HepG2 (cell line): Measurements from ENCODE around the gene VEZF1. TPM values are rescaled to one million over a fixed set of nuclear protein-coding genes. Genes with fewer than 3 reads are reported as not detected.

Experiments used
- CEBPG ChIP-seq: IDR thresholded peaks from 2 replicates; pipeline ENCODE4 v1.6.1; 2016
- ELF1 ChIP-seq: sonication (generic); formaldehyde crosslinking; IDR thresholded peaks from 2 replicates; pipeline ENCODE4 v1.4.0; 2020; ENCODE audit warnings: missing genetic modification reagents
- NFKB2 ChIP-seq: sonication (generic); formaldehyde crosslinking; IDR thresholded peaks from 2 replicates; pipeline ENCODE4 v1.4.0; 2020; ENCODE audit warnings: missing genetic modification reagents, borderline replicate concordance
- SP4 ChIP-seq: sonication (generic); formaldehyde crosslinking; IDR thresholded peaks from 2 replicates; pipeline ENCODE4 v1.8.1; 2023; ENCODE audit warnings: mild to moderate bottlenecking, missing genetic modification reagents
- ZFP36 ChIP-seq: fragments of 150-350 bp; IDR thresholded peaks from 2 replicates; pipeline ENCODE4 v1.6.1; 2018; ENCODE audit warnings: borderline replicate concordance, low read length, low read depth; ENCODE audit not compliant: partially characterized antibody
- ZNF496 ChIP-seq: sonication (generic); formaldehyde crosslinking; IDR thresholded peaks from 2 replicates; pipeline ENCODE4 v1.8.1; 2023; ENCODE audit warnings: mild to moderate bottlenecking, moderate library complexity, missing genetic modification reagents; ENCODE audit not compliant: insufficient replicate concordance
- ZNF556 ChIP-seq: sonication (generic); formaldehyde crosslinking; IDR thresholded peaks from 2 replicates; pipeline ENCODE4 v1.4.0; 2020; ENCODE audit warnings: mild to moderate bottlenecking, missing genetic modification reagents, borderline replicate concordance
- polyA plus RNA-seq, 8 experiments: library from polyadenylated mRNA; depleted of rRNA in 3 of 8; stranded (reverse) in 7 of 8; unstranded in 1 of 8; fragments of >200 nt; fragmentation: Illumina TruSeq in 4 of 8; extraction: Trizol in 4 of 8; gene quantifications; 2 replicates each; pipeline versions ENCODE4 v1.2.1 to v1.2.3, GENCODE V29; 2011 to 2016; ENCODE audit warnings: low read depth in 4 of 8, missing spikeins in 1 of 8, mixed read lengths in 1 of 8; ENCODE audit not compliant: insufficient read depth in 1 of 8
- total RNA-seq, 5 experiments: library from RNA; depleted of rRNA; stranded (reverse); fragments of >200 nt; fragmentation: Illumina TruSeq; extraction: Trizol; gene quantifications; 2 replicates each; pipeline ENCODE4 v1.2.3, GENCODE V29; 2016; ENCODE audit warnings: low read depth in 1 of 5
- TF ChIP-seq, protein P1 (sequence below): sonication (generic); formaldehyde crosslinking; IDR thresholded peaks from 2 replicates; pipeline ENCODE4 v1.4.0; 2020; ENCODE audit warnings: mild to moderate bottlenecking, missing genetic modification reagents
- TF ChIP-seq, protein P2 (sequence below): IDR thresholded peaks from 2 replicates; pipeline ENCODE4 v1.6.1; 2016
- TF ChIP-seq, protein P3 (sequence below): sonication (generic); formaldehyde crosslinking; IDR thresholded peaks from 2 replicates; pipeline ENCODE4 v1.9.0; 2021; ENCODE audit warnings: missing genetic modification reagents, borderline replicate concordance
- TF ChIP-seq, protein P4 (sequence below): sonication (generic); formaldehyde crosslinking; IDR thresholded peaks from 2 replicates; pipeline ENCODE4 v1.4.0; 2020; ENCODE audit warnings: missing genetic modification reagents
- TF ChIP-seq, protein P5 (sequence below): sonication (generic); formaldehyde crosslinking; conservative IDR thresholded peaks from 2 replicates; pipeline ENCODE4 v1.8.0; 2022; ENCODE audit warnings: mild to moderate bottlenecking, moderate library complexity, missing genetic modification reagents
- TF ChIP-seq, protein P6 (sequence below): sonication (generic); formaldehyde crosslinking; IDR thresholded peaks from 2 replicates; pipeline ENCODE4 v1.5.0; 2020; ENCODE audit warnings: missing genetic modification reagents, mild to moderate bottlenecking, borderline replicate concordance

VEZF1 gene
- total and polyA plus RNA-seq, 2 of the 13 experiments (the other 11 are each of a cell fraction or from before 2014, with no cell fraction given), result 45.9 to 49.7 TPM

DNA sequence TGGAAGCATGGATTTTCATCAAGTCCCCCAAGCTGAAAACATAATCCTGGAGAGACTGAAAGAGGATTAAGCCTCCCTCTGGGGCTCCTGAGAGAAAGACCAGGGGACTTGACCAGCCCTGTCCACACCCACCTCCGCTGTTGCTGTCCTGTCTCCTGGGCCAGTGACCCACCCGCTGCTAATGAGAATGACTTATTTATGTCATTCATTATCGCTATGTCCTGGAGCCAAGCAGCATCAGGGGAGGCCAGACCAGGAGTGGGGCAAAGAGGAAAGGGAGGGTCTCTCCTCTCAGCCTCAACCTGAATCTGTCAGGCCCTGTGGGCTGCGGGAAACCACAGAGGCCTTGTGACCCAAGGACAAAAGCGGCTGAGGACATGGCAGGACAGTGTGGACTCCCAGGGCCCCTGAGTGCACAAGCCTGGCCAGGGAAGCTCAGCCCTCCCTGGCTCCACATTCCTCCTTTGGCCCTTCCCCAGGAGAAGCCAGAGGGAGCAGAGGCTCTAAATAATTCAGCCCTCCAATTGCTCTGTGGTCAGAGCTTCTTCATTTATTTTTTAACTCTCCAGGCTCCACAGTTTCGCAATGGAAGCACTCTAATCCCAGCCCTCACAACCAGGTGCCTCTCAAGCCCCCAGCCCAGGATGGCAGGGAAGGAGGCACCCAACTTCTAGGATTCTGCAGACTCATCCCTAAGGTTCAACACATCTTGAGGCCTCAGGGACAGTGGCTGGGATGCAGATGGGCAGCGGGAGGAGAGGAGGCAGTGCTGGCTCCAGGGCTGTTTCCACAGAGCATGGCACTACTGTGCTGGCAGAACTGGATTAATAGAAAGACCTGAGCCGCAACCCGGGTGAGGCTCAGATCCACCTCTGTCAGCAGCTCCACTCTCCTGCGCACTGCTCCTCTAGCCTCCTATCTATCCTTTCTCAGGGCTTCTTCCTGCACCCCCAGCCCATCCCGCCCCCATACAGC, 51.9 kb downstream of the VEZF1 start (continued):
- TF ChIP-seq ZNF496 (CRISPR knock-in tag) (no peak), CEBPG (CRISPR knock-in tag) (peak; percentile 64), ZNF556 (CRISPR knock-in tag) (no peak; the same call in 1 of the 2 replicates), ELF1 (CRISPR knock-in tag) (no peak), ZFP36 (no peak), SP4 (CRISPR knock-in tag) (peak; percentile 57; the same call in 1 of the 2 replicates), NFKB2 (CRISPR knock-in tag) (0 out of 2 replicates have a peak, but pooled peaks have one; percentile 30)
- TF ChIP-seq, protein P1, sequence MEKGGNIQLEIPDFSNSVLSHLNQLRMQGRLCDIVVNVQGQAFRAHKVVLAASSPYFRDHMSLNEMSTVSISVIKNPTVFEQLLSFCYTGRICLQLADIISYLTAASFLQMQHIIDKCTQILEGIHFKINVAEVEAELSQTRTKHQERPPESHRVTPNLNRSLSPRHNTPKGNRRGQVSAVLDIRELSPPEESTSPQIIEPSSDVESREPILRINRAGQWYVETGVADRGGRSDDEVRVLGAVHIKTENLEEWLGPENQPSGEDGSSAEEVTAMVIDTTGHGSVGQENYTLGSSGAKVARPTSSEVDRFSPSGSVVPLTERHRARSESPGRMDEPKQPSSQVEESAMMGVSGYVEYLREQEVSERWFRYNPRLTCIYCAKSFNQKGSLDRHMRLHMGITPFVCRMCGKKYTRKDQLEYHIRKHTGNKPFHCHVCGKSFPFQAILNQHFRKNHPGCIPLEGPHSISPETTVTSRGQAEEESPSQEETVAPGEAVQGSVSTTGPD (CRISPR knock-in tag), result no peak
- TF ChIP-seq, protein P2, sequence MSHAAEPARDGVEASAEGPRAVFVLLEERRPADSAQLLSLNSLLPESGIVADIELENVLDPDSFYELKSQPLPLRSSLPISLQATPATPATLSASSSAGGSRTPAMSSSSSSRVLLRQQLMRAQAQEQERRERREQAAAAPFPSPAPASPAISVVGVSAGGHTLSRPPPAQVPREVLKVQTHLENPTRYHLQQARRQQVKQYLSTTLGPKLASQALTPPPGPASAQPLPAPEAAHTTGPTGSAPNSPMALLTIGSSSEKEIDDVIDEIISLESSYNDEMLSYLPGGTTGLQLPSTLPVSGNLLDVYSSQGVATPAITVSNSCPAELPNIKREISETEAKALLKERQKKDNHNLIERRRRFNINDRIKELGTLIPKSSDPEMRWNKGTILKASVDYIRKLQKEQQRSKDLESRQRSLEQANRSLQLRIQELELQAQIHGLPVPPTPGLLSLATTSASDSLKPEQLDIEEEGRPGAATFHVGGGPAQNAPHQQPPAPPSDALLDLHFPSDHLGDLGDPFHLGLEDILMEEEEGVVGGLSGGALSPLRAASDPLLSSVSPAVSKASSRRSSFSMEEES, result 0 out of 2 replicates have a peak, but pooled peaks have one; percentile 19
- TF ChIP-seq, protein P3, sequence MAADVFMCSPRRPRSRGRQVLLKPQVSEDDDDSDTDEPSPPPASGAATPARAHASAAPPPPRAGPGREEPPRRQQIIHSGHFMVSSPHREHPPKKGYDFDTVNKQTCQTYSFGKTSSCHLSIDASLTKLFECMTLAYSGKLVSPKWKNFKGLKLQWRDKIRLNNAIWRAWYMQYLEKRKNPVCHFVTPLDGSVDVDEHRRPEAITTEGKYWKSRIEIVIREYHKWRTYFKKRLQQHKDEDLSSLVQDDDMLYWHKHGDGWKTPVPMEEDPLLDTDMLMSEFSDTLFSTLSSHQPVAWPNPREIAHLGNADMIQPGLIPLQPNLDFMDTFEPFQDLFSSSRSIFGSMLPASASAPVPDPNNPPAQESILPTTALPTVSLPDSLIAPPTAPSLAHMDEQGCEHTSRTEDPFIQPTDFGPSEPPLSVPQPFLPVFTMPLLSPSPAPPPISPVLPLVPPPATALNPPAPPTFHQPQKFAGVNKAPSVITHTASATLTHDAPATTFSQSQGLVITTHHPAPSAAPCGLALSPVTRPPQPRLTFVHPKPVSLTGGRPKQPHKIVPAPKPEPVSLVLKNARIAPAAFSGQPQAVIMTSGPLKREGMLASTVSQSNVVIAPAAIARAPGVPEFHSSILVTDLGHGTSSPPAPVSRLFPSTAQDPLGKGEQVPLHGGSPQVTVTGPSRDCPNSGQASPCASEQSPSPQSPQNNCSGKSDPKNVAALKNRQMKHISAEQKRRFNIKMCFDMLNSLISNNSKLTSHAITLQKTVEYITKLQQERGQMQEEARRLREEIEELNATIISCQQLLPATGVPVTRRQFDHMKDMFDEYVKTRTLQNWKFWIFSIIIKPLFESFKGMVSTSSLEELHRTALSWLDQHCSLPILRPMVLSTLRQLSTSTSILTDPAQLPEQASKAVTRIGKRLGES, result no peak
- TF ChIP-seq, protein P4, sequence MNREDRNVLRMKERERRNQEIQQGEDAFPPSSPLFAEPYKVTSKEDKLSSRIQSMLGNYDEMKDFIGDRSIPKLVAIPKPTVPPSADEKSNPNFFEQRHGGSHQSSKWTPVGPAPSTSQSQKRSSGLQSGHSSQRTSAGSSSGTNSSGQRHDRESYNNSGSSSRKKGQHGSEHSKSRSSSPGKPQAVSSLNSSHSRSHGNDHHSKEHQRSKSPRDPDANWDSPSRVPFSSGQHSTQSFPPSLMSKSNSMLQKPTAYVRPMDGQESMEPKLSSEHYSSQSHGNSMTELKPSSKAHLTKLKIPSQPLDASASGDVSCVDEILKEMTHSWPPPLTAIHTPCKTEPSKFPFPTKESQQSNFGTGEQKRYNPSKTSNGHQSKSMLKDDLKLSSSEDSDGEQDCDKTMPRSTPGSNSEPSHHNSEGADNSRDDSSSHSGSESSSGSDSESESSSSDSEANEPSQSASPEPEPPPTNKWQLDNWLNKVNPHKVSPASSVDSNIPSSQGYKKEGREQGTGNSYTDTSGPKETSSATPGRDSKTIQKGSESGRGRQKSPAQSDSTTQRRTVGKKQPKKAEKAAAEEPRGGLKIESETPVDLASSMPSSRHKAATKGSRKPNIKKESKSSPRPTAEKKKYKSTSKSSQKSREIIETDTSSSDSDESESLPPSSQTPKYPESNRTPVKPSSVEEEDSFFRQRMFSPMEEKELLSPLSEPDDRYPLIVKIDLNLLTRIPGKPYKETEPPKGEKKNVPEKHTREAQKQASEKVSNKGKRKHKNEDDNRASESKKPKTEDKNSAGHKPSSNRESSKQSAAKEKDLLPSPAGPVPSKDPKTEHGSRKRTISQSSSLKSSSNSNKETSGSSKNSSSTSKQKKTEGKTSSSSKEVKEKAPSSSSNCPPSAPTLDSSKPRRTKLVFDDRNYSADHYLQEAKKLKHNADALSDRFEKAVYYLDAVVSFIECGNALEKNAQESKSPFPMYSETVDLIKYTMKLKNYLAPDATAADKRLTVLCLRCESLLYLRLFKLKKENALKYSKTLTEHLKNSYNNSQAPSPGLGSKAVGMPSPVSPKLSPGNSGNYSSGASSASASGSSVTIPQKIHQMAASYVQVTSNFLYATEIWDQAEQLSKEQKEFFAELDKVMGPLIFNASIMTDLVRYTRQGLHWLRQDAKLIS, result no peak
- TF ChIP-seq, protein P5, sequence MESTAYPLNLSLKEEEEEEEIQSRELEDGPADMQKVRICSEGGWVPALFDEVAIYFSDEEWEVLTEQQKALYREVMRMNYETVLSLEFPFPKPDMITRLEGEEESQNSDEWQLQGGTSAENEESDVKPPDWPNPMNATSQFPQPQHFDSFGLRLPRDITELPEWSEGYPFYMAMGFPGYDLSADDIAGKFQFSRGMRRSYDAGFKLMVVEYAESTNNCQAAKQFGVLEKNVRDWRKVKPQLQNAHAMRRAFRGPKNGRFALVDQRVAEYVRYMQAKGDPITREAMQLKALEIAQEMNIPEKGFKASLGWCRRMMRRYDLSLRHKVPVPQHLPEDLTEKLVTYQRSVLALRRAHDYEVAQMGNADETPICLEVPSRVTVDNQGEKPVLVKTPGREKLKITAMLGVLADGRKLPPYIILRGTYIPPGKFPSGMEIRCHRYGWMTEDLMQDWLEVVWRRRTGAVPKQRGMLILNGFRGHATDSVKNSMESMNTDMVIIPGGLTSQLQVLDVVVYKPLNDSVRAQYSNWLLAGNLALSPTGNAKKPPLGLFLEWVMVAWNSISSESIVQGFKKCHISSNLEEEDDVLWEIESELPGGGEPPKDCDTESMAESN (CRISPR knock-in tag), result 0 out of 2 replicates have a peak, but pooled peaks have one; percentile 19
- TF ChIP-seq, protein P6, sequence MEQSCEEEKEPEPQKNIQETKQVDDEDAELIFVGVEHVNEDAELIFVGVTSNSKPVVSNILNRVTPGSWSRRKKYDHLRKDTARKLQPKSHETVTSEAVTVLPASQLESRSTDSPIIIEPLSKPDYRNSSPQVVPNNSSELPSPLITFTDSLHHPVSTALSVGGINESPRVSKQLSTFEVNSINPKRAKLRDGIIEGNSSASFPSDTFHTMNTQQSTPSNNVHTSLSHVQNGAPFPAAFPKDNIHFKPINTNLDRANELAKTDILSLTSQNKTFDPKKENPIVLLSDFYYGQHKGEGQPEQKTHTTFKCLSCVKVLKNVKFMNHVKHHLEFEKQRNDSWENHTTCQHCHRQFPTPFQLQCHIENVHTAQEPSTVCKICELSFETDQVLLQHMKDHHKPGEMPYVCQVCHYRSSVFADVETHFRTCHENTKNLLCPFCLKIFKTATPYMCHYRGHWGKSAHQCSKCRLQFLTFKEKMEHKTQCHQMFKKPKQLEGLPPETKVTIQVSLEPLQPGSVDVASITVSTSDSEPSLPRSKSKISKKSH (CRISPR knock-in tag), result no peak
